ENCODE data around the gene SYNJ2. TPM values are rescaled to one million over a fixed set of nuclear protein-coding genes. Genes with fewer than 3 reads are reported as not detected.

SYNJ2 gene
- total and polyA plus RNA-seq, 2 experiments from 2014 or later: 2.8 to 5.6 TPM

- peaks cover 45% of the 10 kb centered on the region for H3K79me2 ChIP-seq (replicated peaks; ENCODE audit: insufficient read depth)
- TF ChIP-seq ETS1 (IDR thresholded peaks at IDR 0.05): no peak
- no peak for TF ChIP-seq STAT1 (IDR thresholded peaks at IDR 0.05; ENCODE audit: unreplicated experiment)
- no peak for TF ChIP-seq EZH2phosphoT487 (IDR thresholded peaks at IDR 0.05; ENCODE audit: unreplicated experiment)
- no peak for TF ChIP-seq ZNF331 (CRISPR knock-in tag; IDR thresholded peaks at IDR 0.05; ENCODE audit: low read depth)
- no peak for TF ChIP-seq ZNF462 (CRISPR knock-in tag; IDR thresholded peaks at IDR 0.05)
- TF ChIP-seq, protein P1, sequence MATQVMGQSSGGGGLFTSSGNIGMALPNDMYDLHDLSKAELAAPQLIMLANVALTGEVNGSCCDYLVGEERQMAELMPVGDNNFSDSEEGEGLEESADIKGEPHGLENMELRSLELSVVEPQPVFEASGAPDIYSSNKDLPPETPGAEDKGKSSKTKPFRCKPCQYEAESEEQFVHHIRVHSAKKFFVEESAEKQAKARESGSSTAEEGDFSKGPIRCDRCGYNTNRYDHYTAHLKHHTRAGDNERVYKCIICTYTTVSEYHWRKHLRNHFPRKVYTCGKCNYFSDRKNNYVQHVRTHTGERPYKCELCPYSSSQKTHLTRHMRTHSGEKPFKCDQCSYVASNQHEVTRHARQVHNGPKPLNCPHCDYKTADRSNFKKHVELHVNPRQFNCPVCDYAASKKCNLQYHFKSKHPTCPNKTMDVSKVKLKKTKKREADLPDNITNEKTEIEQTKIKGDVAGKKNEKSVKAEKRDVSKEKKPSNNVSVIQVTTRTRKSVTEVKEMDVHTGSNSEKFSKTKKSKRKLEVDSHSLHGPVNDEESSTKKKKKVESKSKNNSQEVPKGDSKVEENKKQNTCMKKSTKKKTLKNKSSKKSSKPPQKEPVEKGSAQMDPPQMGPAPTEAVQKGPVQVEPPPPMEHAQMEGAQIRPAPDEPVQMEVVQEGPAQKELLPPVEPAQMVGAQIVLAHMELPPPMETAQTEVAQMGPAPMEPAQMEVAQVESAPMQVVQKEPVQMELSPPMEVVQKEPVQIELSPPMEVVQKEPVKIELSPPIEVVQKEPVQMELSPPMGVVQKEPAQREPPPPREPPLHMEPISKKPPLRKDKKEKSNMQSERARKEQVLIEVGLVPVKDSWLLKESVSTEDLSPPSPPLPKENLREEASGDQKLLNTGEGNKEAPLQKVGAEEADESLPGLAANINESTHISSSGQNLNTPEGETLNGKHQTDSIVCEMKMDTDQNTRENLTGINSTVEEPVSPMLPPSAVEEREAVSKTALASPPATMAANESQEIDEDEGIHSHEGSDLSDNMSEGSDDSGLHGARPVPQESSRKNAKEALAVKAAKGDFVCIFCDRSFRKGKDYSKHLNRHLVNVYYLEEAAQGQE (IDR thresholded peaks at IDR 0.05; ENCODE audit: unreplicated experiment): no peak
- no peak for TF ChIP-seq ZNF114 (CRISPR knock-in tag; IDR thresholded peaks at IDR 0.05)
- TF ChIP-seq NANOG (IDR thresholded peaks at IDR 0.05; ENCODE audit: borderline replicate concordance): no peak
- no peak for TF ChIP-seq EZH2 (IDR thresholded peaks at IDR 0.05; ENCODE audit: low read depth, unreplicated experiment)
- TF ChIP-seq POLR2AphosphoS5 (IDR thresholded peaks at IDR 0.05; ENCODE audit: low read depth): no peak
- TF ChIP-seq, protein P2, sequence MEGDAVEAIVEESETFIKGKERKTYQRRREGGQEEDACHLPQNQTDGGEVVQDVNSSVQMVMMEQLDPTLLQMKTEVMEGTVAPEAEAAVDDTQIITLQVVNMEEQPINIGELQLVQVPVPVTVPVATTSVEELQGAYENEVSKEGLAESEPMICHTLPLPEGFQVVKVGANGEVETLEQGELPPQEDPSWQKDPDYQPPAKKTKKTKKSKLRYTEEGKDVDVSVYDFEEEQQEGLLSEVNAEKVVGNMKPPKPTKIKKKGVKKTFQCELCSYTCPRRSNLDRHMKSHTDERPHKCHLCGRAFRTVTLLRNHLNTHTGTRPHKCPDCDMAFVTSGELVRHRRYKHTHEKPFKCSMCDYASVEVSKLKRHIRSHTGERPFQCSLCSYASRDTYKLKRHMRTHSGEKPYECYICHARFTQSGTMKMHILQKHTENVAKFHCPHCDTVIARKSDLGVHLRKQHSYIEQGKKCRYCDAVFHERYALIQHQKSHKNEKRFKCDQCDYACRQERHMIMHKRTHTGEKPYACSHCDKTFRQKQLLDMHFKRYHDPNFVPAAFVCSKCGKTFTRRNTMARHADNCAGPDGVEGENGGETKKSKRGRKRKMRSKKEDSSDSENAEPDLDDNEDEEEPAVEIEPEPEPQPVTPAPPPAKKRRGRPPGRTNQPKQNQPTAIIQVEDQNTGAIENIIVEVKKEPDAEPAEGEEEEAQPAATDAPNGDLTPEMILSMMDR (conservative IDR thresholded peaks at IDR 0.05; ENCODE audit: low read depth in 2 of 2): no peak
- no peak for TF ChIP-seq JUNB (IDR thresholded peaks at IDR 0.05; ENCODE audit: unreplicated experiment)
- TF ChIP-seq CREB1 (CRISPR knock-in tag; IDR thresholded peaks at IDR 0.05; ENCODE audit: low read depth): no peak
- H3K4me1 ChIP-seq (ENCODE audit: insufficient read depth): peaks cover 37% of the 10 kb centered on the region
- H3K27ac ChIP-seq (ENCODE audit: low read depth): peak overlapping the region; percentile 73; the same call in 1 of the 2 replicates
- Mint-ChIP-seq H3K4me1 (peaks cover 53% of the 10 kb centered on the region), H3K4me3 (no peak overlapping the region), H3K36me3 (ENCODE audit: low read depth) (no peaks in the 10 kb centered on the region; the same call in 2 of the 3 replicates), H3K27me3 (ENCODE audit: insufficient read depth, low read depth, poor library complexity) (peaks cover 19% of the 10 kb centered on the region), H3K27ac (peak overlapping the region; percentile 59; the same call in 1 of the 2 replicates), H3K9me3 (no peaks in the 10 kb centered on the region)
- H3K9me2 ChIP-seq (ENCODE audit: insufficient read depth): no peaks in the 10 kb centered on the region
- H3F3A ChIP-seq (replicated peaks; ENCODE audit: low read depth): peaks cover 8% of the 10 kb centered on the region
- peak overlapping the region; percentile 23; the same call in 1 of the 2 replicates for H3K4me2 ChIP-seq
- ATAC-seq (no peak), DNase-seq (ENCODE audit: low spot score) (no peak)
- H2AFZ ChIP-seq: no peak overlapping the region
- H3K4me3 ChIP-seq: no peak overlapping the region
- peaks cover 15% of the 10 kb centered on the region for H3K27me3 ChIP-seq (ENCODE audit: insufficient read depth)
- no peaks in the 10 kb centered on the region; the same call in 1 of the 2 replicates for H4K20me1 ChIP-seq (replicated peaks; ENCODE audit: insufficient read depth)
- no peaks in the 10 kb centered on the region for H3K36me3 ChIP-seq (ENCODE audit: insufficient read depth)
Measured at GRCh38 chr6:157984686-157985225, 3.1 kb downstream of the SYNJ2 start.

Data from GM23338 (cell line).